K562 (cell line): ENCODE measurements around the gene CAMK2B. TPM values are rescaled to one million over a fixed set of nuclear protein-coding genes. Genes with fewer than 3 reads are reported as not detected.

Experiments used
- ATAC-seq: fragments of 200-7000 bp; cut with Tn5 transposase; 3 replicates; pipeline ENCODE4 v1.9.1; 2020; ENCODE audit warnings: moderate library complexity
- BruUV-seq: library from RNA; stranded (reverse); fragments of 400-500 nt; replicated peaks from 2 replicates; lab custom pipeline; 2021; lab: Mats Ljungman, UMichigan
- CTCF ChIA-PET: fragments of 300-600 bp; formaldehyde crosslinking; extraction: SDS; loops from one replicate; lab custom pipeline; 2021; ENCODE audit warnings: low intra/inter-chr PET ratio; lab: Yijun Ruan, JAX
- POLR2A ChIA-PET: fragments of 300-600, 350-650 bp; sonication (Branson Sonifier 250); formaldehyde crosslinking; extraction: SDS; loops from one replicate; lab custom pipeline; 2021; ENCODE audit warnings: antibody characterized with exemption, inconsistent platforms; lab: Yijun Ruan, JAX
- DNase-seq, 4 experiments: peaks; one replicate each; pipeline versions ENCODE4 v3.0.0 to v3.0.0-alpha.2; 2011 to 2018; ENCODE audit warnings: low spot score in 3 of 4, mixed read lengths in 3 of 4; ENCODE audit errors: extremely low read depth in 1 of 4
- FAIRE-seq: peaks from 2 replicates; lab custom pipeline; 2011; peaks lifted over from hg19 to GRCh38; lab: Jason Lieb, UNC
- H2AFZ ChIP-seq: 2 replicates; pipeline ENCODE4 v1.6.0; 2011; ENCODE audit warnings: low read depth, low read length, control low read depth, inconsistent platforms
- H3K27ac ChIP-seq: fragments of 200-600 bp; 3 replicates; pipeline ENCODE4 v1.8.0; 2011; ENCODE audit warnings: low read depth, mild to moderate bottlenecking, control low read depth, inconsistent platforms, low read length, moderate library complexity, mixed read lengths; ENCODE audit errors: extremely low read depth
- H3K27me3 ChIP-seq, 2 experiments: fragments of 300-600 bp in 1 of 2; 2 replicates in 1 of 2; 3 replicates in 1 of 2; pipeline versions ENCODE4 v1.6.0 to v1.8.0; 2011; ENCODE audit warnings: inconsistent platforms in 2 of 2, low read length in 2 of 2, mild to moderate bottlenecking in 1 of 2, mixed read lengths in 1 of 2, moderate library complexity in 1 of 2; ENCODE audit not compliant: control insufficient read depth in 2 of 2, insufficient read depth in 2 of 2
- H3K36me3 ChIP-seq: fragments of 300-600 bp; 3 replicates; pipeline ENCODE4 v1.8.0; 2011; ENCODE audit warnings: mild to moderate bottlenecking, low read length, inconsistent platforms; ENCODE audit not compliant: control insufficient read depth, insufficient read depth
- H3K4me1 ChIP-seq, 2 experiments: fragments of 200-600 bp in 1 of 2; replicated peaks in 1 of 2; 2 replicates in 1 of 2; 3 replicates in 1 of 2; pipeline versions ENCODE4 v1.5.1 to v1.8.0; 2011; ENCODE audit warnings: inconsistent platforms in 2 of 2, low read length in 2 of 2, mild to moderate bottlenecking in 1 of 2, mixed read lengths in 1 of 2, moderate library complexity in 1 of 2; ENCODE audit not compliant: control insufficient read depth in 2 of 2, insufficient read depth in 2 of 2
- H3K4me2 ChIP-seq: 2 replicates; pipeline ENCODE4 v1.6.1; 2011; ENCODE audit warnings: low read length, control low read depth, inconsistent platforms, mixed read lengths; ENCODE audit not compliant: insufficient read depth
- H3K4me3 ChIP-seq: fragments of 200-600 bp; sonication (generic), shearing (Covaris generic); 2 replicates; pipeline ENCODE4 v1.5.1; 2016; ENCODE audit warnings: control low read depth, inconsistent platforms
- H3K79me2 ChIP-seq: fragments of 200-600 bp; 3 replicates; pipeline ENCODE4 v1.8.0; 2011; ENCODE audit warnings: low read length, inconsistent platforms; ENCODE audit not compliant: control insufficient read depth, insufficient read depth
- H3K9ac ChIP-seq, 2 experiments: 2 replicates each; pipeline versions ENCODE4 v1.6.0 to v1.6.1; 2011; ENCODE audit warnings: low read depth in 2 of 2, low read length in 2 of 2, control low read depth in 1 of 2, inconsistent platforms in 1 of 2, mild to moderate bottlenecking in 1 of 2, mixed read lengths in 1 of 2; ENCODE audit not compliant: insufficient read depth in 1 of 2
- H3K9me1 ChIP-seq: one replicate; pipeline ENCODE4 v1.6.0; 2011; ENCODE audit warnings: inconsistent platforms, mild to moderate bottlenecking, low read length, moderate library complexity; ENCODE audit not compliant: control insufficient read depth, insufficient read depth
- H3K9me3 ChIP-seq: replicated peaks from 2 replicates; pipeline ENCODE4 v1.5.1; 2011; ENCODE audit warnings: low read depth, low read length, inconsistent platforms; ENCODE audit not compliant: control insufficient read depth, insufficient read depth
- H4K20me1 ChIP-seq: replicated peaks from 2 replicates; pipeline ENCODE4 v1.6.1; 2011; ENCODE audit warnings: low read length, inconsistent platforms, mixed read lengths; ENCODE audit not compliant: control insufficient read depth, insufficient read depth
- ARID2 ChIP-seq: fragments of 450-650 bp; IDR thresholded peaks from 2 replicates; pipeline ENCODE4 v1.6.1; 2017; ENCODE audit warnings: antibody characterized with exemption, mild to moderate bottlenecking
- CBFB ChIP-seq: sonication (generic); formaldehyde crosslinking; IDR thresholded peaks from 2 replicates; pipeline ENCODE4 v1.4.0; 2020; ENCODE audit warnings: mild to moderate bottlenecking, missing genetic modification reagents
- CREM ChIP-seq: IDR thresholded peaks from 2 replicates; pipeline ENCODE4 v1.6.1; 2014; ENCODE audit warnings: antibody characterized with exemption, low read depth
- DDX20 ChIP-seq: fragments of 450-650 bp; IDR thresholded peaks from 2 replicates; pipeline ENCODE4 v1.6.1; 2016; ENCODE audit warnings: missing genetic modification characterization, low read depth, mild to moderate bottlenecking, missing compliant biosample characterization, moderate library complexity
- FOS ChIP-seq: IDR thresholded peaks from 3 replicates; pipeline ENCODE4 v1.6.1; 2011; ENCODE audit not compliant: insufficient read length; ENCODE audit errors: extremely low read depth
- HDAC1 ChIP-seq, 2 experiments: fragments of 450-650 bp; IDR thresholded peaks; 2 replicates each; pipeline ENCODE4 v1.6.1; 2016 to 2017; ENCODE audit warnings: inconsistent platforms in 1 of 2, mild to moderate bottlenecking in 1 of 2, moderate library complexity in 1 of 2
- HOXB6 ChIP-seq: fragments of 250-450 bp; sonication (Bioruptor Pico); IDR thresholded peaks from 2 replicates; pipeline ENCODE4 v1.5.1; 2022; ENCODE audit warnings: mild to moderate bottlenecking, borderline replicate concordance
- IRF9 ChIP-seq: fragments of 450-650 bp; IDR thresholded peaks from 2 replicates; pipeline ENCODE4 v1.6.1; 2016; ENCODE audit warnings: missing biosample characterization, missing genetic modification characterization
- MCM7 ChIP-seq, 2 experiments: fragments of 450-650 bp; IDR thresholded peaks; 2 replicates each; pipeline ENCODE4 v1.6.1; 2016 to 2018
- NCOA1 ChIP-seq: fragments of 450-650 bp; IDR thresholded peaks from 2 replicates; pipeline ENCODE4 v1.6.1; 2016; ENCODE audit warnings: low read depth
- NFYB ChIP-seq: IDR thresholded peaks from 2 replicates; pipeline ENCODE4 v1.6.1; 2011; ENCODE audit warnings: mild to moderate bottlenecking, moderate library complexity; ENCODE audit not compliant: insufficient read length; ENCODE audit errors: extremely low read depth
- RBM22 ChIP-seq: fragments of 200-400 bp; formaldehyde crosslinking; IDR thresholded peaks from 2 replicates; pipeline ENCODE4 v1.6.1; 2018; ENCODE audit warnings: low read length, low read depth; ENCODE audit not compliant: poor library complexity, severe bottlenecking
- RHOXF2B ChIP-seq: fragments of 250-450 bp; sonication (Bioruptor Pico); conservative IDR thresholded peaks from 2 replicates; pipeline ENCODE4 v1.5.1; 2021
- TAF15 ChIP-seq: fragments of 200-400 bp; formaldehyde crosslinking; IDR thresholded peaks from 2 replicates; pipeline ENCODE4 v1.6.1; 2017; ENCODE audit warnings: mild to moderate bottlenecking, low read depth, low read length, moderate library complexity
- TCFL5 ChIP-seq: fragments of 250-450 bp; sonication (Bioruptor Pico); conservative IDR thresholded peaks from 2 replicates; pipeline ENCODE4 v1.6.1; 2021; ENCODE audit warnings: mild to moderate bottlenecking, moderate library complexity, matching md5 sums
- XRCC5 ChIP-seq: fragments of 200-400 bp; formaldehyde crosslinking; IDR thresholded peaks from 2 replicates; pipeline ENCODE4 v1.6.1; 2017; ENCODE audit warnings: low read depth, mild to moderate bottlenecking, low read length
- ZNF12 ChIP-seq: sonication (generic); formaldehyde crosslinking; IDR thresholded peaks from 2 replicates; pipeline ENCODE4 v1.4.0; 2020; ENCODE audit warnings: mild to moderate bottlenecking, missing genetic modification reagents
- WGBS: fragments of 100-300 bp; shearing (Covaris generic); methylation state at CpG from one replicate; pipeline ENCODE4 v1.1.6; 2016; ENCODE audit warnings: low coverage, mixed read lengths; ENCODE audit not compliant: insufficient coverage; ENCODE audit errors: missing lambda C conversion rate; 5-methylcytosine and 5-hydroxymethylcytosine counted together
- in situ Hi-C: fragments of 300-500 bp; cut with MboI; formaldehyde crosslinking; loops from 4 replicates; pipeline ENCODE4 v1.15.0; 2018; ENCODE audit warnings: inconsistent platforms, mixed read lengths
- intact Hi-C: fragments of 100-400 bp; cut with micrococcal nuclease; formaldehyde crosslinking; loops from 2 replicates; pipeline ENCODE4 v1.14.2; 2022
- polyA plus RNA-seq, 8 experiments: library from polyadenylated mRNA; depleted of rRNA in 4 of 8; stranded (reverse) in 5 of 8; unstranded in 3 of 8; fragments of >200 nt; fragmentation: Nextera tagmentation in 2 of 8; fragmentation: Illumina TruSeq in 1 of 8; extraction: Ambion mirVana in 2 of 8; extraction: Trizol in 1 of 8; gene quantifications; 2 replicates each; pipeline versions ENCODE4 v1.2.1 to v1.2.3, GENCODE V29; 2011 to 2014; ENCODE audit warnings: inconsistent platforms in 1 of 8, missing spikeins in 1 of 8
- total RNA-seq, 7 experiments: library from RNA; depleted of rRNA in 6 of 7; stranded (reverse); fragments of >200 nt in 6 of 7; fragmentation: Illumina TruSeq in 2 of 7; extraction: Trizol in 2 of 7; gene quantifications; 2 replicates each; pipeline versions ENCODE4 v1.2.1 to v1.2.3, GENCODE V29; 2011 to 2021; ENCODE audit warnings: low replicate concordance in 1 of 7
- TF ChIP-seq, protein P1 (sequence below): fragments of 200-400 bp; formaldehyde crosslinking; IDR thresholded peaks from 2 replicates; pipeline ENCODE4 v1.6.1; 2017; ENCODE audit warnings: mild to moderate bottlenecking, low read depth, low read length, moderate library complexity

The CAMK2B gene
- total and polyA plus RNA-seq, 9 of the 15 experiments (the other 6 are each of a cell fraction or from before 2014, with no cell fraction given), result 0.04 to 0.09 (median 0.05) TPM; not detected in 4

DNA sequence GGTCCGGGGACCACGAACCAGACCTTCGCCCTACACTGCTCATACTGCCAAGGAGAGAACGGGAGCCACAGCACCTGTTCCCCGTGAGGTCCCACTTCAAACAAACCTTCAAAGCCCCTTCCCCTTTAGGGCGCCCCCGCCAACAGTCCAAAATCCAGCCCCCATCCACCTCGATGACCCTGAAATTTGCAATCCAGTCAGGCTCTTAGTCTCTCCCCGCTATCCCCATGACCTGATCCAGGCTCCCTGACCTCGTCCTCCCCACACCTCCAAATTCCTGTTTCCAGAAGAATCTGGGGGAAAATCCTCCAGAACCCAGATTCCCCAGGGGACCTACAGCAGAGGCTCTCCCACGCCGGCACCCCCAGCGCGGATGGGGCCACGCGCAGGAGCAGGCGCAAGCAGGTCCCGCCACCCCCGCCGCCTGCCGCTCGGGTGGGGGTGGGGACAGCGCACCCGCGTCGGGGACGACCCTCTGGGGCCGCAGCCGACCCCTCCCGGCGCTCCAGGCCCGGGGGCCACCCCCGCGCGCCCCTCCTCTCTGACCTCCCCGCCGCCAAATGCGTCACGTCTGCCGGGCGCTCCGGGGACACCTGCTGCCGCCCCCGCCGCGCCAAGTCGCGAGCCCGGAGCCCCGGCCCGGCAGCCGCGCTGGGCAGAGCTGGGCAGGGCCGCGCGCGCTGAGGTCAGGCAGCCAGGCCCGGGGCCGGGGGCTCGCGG, 753 bp downstream of the CAMK2B start (continued):
- no peak for TF ChIP-seq HOXB6 (CRISPR knock-in tag)
- no peak for TF ChIP-seq XRCC5
- TF ChIP-seq NFYB, result no peak
- no peak for TF ChIP-seq ARID2
- TF ChIP-seq CBFB, result no peak
- no peak for TF ChIP-seq IRF9 (tag)
- no peak for TF ChIP-seq TCFL5 (CRISPR knock-in tag)
- TF ChIP-seq RBM22, result no peak
- TF ChIP-seq RHOXF2B, result no peak
- no peak for TF ChIP-seq TAF15
- no peak for TF ChIP-seq ZNF12 (CRISPR knock-in tag)
- no peak for TF ChIP-seq FOS

- Histone ChIP-seq H3K4me2 (no peak overlapping the region), H3K79me2 (no peaks in the 10 kb centered on the region), H2AFZ (no peak overlapping the region), H3K27ac (no peak overlapping the region), H3K9me1 (no peaks in the 10 kb centered on the region), H3K27me3 (peaks cover 18 to 54% of the 10 kb centered on the region in 2 experiments), H3K4me3 (no peak overlapping the region), H4K20me1 (peaks cover 5% of the 10 kb centered on the region; the same call in 1 of the 2 replicates), H3K9ac (no peak overlapping the region), H3K9me3 (no peaks in the 10 kb centered on the region), H3K36me3 (no peaks in the 10 kb centered on the region), H3K4me1 (peaks cover 0 to 7% of the 10 kb centered on the region in 2 experiments; a peak in 2 of 5 replicates)
- 7% methylated on average over 6 of the region's 9 CpGs for WGBS
- ChIA-PET CTCF (no interaction called here), POLR2A (no interaction called here)
- ATAC-seq (no peak), DNase-seq (no peak), FAIRE-seq (no peak)
- no TSS peak for BruUV-seq
- no peak for TF ChIP-seq CREM
- no peak for TF ChIP-seq MCM7 (IDR thresholded peaks at IDR 0.05)
- TF ChIP-seq DDX20 (tag), result no peak
- TF ChIP-seq HDAC1 (IDR thresholded peaks at IDR 0.05), result no peak
- TF ChIP-seq RHOXF2B, result no peak
- TF ChIP-seq, protein P1, sequence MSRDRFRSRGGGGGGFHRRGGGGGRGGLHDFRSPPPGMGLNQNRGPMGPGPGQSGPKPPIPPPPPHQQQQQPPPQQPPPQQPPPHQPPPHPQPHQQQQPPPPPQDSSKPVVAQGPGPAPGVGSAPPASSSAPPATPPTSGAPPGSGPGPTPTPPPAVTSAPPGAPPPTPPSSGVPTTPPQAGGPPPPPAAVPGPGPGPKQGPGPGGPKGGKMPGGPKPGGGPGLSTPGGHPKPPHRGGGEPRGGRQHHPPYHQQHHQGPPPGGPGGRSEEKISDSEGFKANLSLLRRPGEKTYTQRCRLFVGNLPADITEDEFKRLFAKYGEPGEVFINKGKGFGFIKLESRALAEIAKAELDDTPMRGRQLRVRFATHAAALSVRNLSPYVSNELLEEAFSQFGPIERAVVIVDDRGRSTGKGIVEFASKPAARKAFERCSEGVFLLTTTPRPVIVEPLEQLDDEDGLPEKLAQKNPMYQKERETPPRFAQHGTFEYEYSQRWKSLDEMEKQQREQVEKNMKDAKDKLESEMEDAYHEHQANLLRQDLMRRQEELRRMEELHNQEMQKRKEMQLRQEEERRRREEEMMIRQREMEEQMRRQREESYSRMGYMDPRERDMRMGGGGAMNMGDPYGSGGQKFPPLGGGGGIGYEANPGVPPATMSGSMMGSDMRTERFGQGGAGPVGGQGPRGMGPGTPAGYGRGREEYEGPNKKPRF, result no peak
- TF ChIP-seq NCOA1, result no peak
- in situ Hi-C loops, result no loop called here
- intact Hi-C loops, result no loop called here
Measured at GRCh38 chr7:44324204-44324480, 1.3 kb downstream of the CAMK2B start.
